GM23338 (cell line): Measurements from ENCODE around the gene PPIC. TPM values are rescaled to one million over a fixed set of nuclear protein-coding genes. Genes with fewer than 3 reads are reported as not detected.

Experiments used
- ATAC-seq: fragments of 200-7000 bp; cut with Tn5 transposase; 3 replicates; pipeline ENCODE4 v1.9.1; 2020
- DNase-seq: peaks from one replicate; pipeline ENCODE4 v3.0.0-alpha.2; 2015; ENCODE audit warnings: low spot score
- H2AFZ ChIP-seq: fragments of 200-600 bp; sonication (generic); 2 replicates; pipeline ENCODE4 v1.8.0; 2016; ENCODE audit warnings: antibody characterized with exemption, mild to moderate bottlenecking, moderate library complexity
- H3F3A ChIP-seq: fragments of 200-600 bp; sonication (generic); replicated peaks from 2 replicates; pipeline ENCODE4 v1.8.0; 2017; ENCODE audit warnings: antibody characterized with exemption, mixed run types, low read depth
- H3K27ac ChIP-seq: fragments of 200-600 bp; sonication (generic); 2 replicates; pipeline ENCODE4 v1.6.1; 2016; ENCODE audit warnings: low read depth
- H3K27me3 ChIP-seq: fragments of 200-600 bp; sonication (generic); 2 replicates; pipeline ENCODE4 v1.8.0; 2016; ENCODE audit warnings: mild to moderate bottlenecking, mixed run types, moderate library complexity; ENCODE audit not compliant: insufficient read depth
- H3K36me3 ChIP-seq: fragments of 200-600 bp; sonication (generic); 2 replicates; pipeline ENCODE4 v1.8.0; 2016; ENCODE audit warnings: mild to moderate bottlenecking; ENCODE audit not compliant: insufficient read depth
- H3K4me1 ChIP-seq: fragments of 200-600 bp; sonication (generic); 2 replicates; pipeline ENCODE4 v1.8.0; 2016; ENCODE audit warnings: mild to moderate bottlenecking, moderate library complexity; ENCODE audit not compliant: insufficient read depth
- H3K4me2 ChIP-seq: fragments of 200-600 bp; sonication (generic); 2 replicates; pipeline ENCODE4 v1.7.1; 2017; ENCODE audit warnings: mixed run types
- H3K4me3 ChIP-seq: fragments of 200-600 bp; sonication (generic); 2 replicates; pipeline ENCODE4 v1.6.1; 2016; ENCODE audit warnings: mixed run types
- H3K79me2 ChIP-seq: fragments of 200-600 bp; sonication (generic); replicated peaks from 2 replicates; pipeline ENCODE4 v1.8.0; 2017; ENCODE audit warnings: mild to moderate bottlenecking; ENCODE audit not compliant: insufficient read depth
- H3K9me2 ChIP-seq: fragments of 200-600 bp; sonication (generic); 2 replicates; pipeline ENCODE4 v1.8.0; 2017; ENCODE audit not compliant: insufficient read depth
- H4K20me1 ChIP-seq: fragments of 200-600 bp; sonication (generic); replicated peaks from 2 replicates; pipeline ENCODE4 v1.8.0; 2017; ENCODE audit warnings: mild to moderate bottlenecking; ENCODE audit not compliant: insufficient read depth
- H3K27ac Mint-ChIP-seq: 2 replicates; pipeline ENCODE4 v1.8.0; 2020; ENCODE audit warnings: inconsistent platforms, mild to moderate bottlenecking, moderate library complexity, mixed read lengths
- H3K27me3 Mint-ChIP-seq: 3 replicates; pipeline ENCODE4 v1.8.0; 2022; ENCODE audit warnings: low read depth, mild to moderate bottlenecking, moderate library complexity, mixed read lengths, inconsistent platforms; ENCODE audit not compliant: insufficient read depth, poor library complexity
- H3K36me3 Mint-ChIP-seq: 3 replicates; pipeline ENCODE4 v1.8.0; 2021; ENCODE audit warnings: low read depth, mild to moderate bottlenecking, inconsistent platforms, moderate library complexity, mixed read lengths
- H3K4me1 Mint-ChIP-seq: 3 replicates; pipeline ENCODE4 v1.8.0; 2020; ENCODE audit warnings: mild to moderate bottlenecking, inconsistent platforms, mixed read lengths
- H3K4me3 Mint-ChIP-seq: 3 replicates; pipeline ENCODE4 v1.8.0; 2021; ENCODE audit warnings: moderate library complexity, mild to moderate bottlenecking, inconsistent platforms, mixed read lengths
- H3K9me3 Mint-ChIP-seq: 3 replicates; pipeline ENCODE4 v1.8.0; 2020; ENCODE audit warnings: moderate library complexity, mild to moderate bottlenecking, inconsistent platforms, mixed read lengths
- CREB1 ChIP-seq: fragments of 250-450 bp; sonication (Bioruptor Pico); IDR thresholded peaks from 2 replicates; pipeline ENCODE4 v1.5.0; 2020; ENCODE audit warnings: low read depth, mild to moderate bottlenecking, moderate library complexity
- EZH2 ChIP-seq: fragments of 200-600 bp; sonication (generic); IDR thresholded peaks from one replicate; pipeline ENCODE4 v1.8.0; 2017; ENCODE audit warnings: antibody characterized with exemption, mild to moderate bottlenecking, low read depth; ENCODE audit not compliant: unreplicated experiment
- EZH2phosphoT487 ChIP-seq: fragments of 200-600 bp; sonication (generic); IDR thresholded peaks from one replicate; pipeline ENCODE4 v1.8.1; 2018; ENCODE audit warnings: antibody characterized with exemption; ENCODE audit not compliant: unreplicated experiment
- JUNB ChIP-seq: IDR thresholded peaks from one replicate; pipeline ENCODE4 v1.6.1; 2016; ENCODE audit warnings: antibody characterized with exemption; ENCODE audit not compliant: unreplicated experiment
- NANOG ChIP-seq: IDR thresholded peaks from 2 replicates; pipeline ENCODE4 v1.6.1; 2016; ENCODE audit warnings: antibody characterized with exemption, borderline replicate concordance
- POLR2AphosphoS5 ChIP-seq: IDR thresholded peaks from 2 replicates; pipeline ENCODE4 v1.6.1; 2016; ENCODE audit warnings: antibody characterized with exemption, low read depth
- STAT1 ChIP-seq: IDR thresholded peaks from one replicate; pipeline ENCODE4 v1.6.1; 2016; ENCODE audit warnings: antibody characterized with exemption; ENCODE audit not compliant: unreplicated experiment
- ZNF114 ChIP-seq: fragments of 250-450 bp; sonication (Bioruptor Pico); IDR thresholded peaks from 2 replicates; pipeline ENCODE4 v1.5.0; 2020; ENCODE audit warnings: mild to moderate bottlenecking, moderate library complexity
- ZNF331 ChIP-seq: fragments of 250-450 bp; sonication (Bioruptor Pico); IDR thresholded peaks from 2 replicates; pipeline ENCODE4 v1.5.0; 2020; ENCODE audit warnings: low read depth, mild to moderate bottlenecking, moderate library complexity
- polyA plus RNA-seq: library from polyadenylated mRNA; unstranded; fragments of >200 nt; fragmentation: Nextera tagmentation; extraction: Ambion mirVana; gene quantifications from 2 replicates; pipeline ENCODE4 v1.2.1, GENCODE V29; 2016
- total RNA-seq: library from RNA; depleted of rRNA; stranded (reverse); fragments of >200 nt; shearing (Covaris generic); gene quantifications from 2 replicates; pipeline ENCODE4 v1.2.3, GENCODE V29; 2014
- TF ChIP-seq, protein P1 (sequence below): fragments of 250-450 bp; sonication (Bioruptor Pico); IDR thresholded peaks from 2 replicates; pipeline ENCODE4 v1.5.0; 2020; ENCODE audit warnings: mild to moderate bottlenecking, moderate library complexity
- TF ChIP-seq, protein P2 (sequence below): IDR thresholded peaks from 2 replicates; pipeline ENCODE4 v1.6.1; 2016; ENCODE audit warnings: antibody characterized with exemption
- TF ChIP-seq, protein P3 (sequence below), 2 experiments: fragments of 200-600 bp in 1 of 2; sonication (generic) in 1 of 2; conservative IDR thresholded peaks; 2 replicates each; pipeline versions ENCODE4 v1.5.1 to v1.6.1; 2016 to 2017; ENCODE audit warnings: antibody characterized with exemption in 2 of 2, low read depth in 2 of 2, mild to moderate bottlenecking in 2 of 2, moderate library complexity in 1 of 2
- TF ChIP-seq, protein P4 (sequence below): IDR thresholded peaks from one replicate; pipeline ENCODE4 v1.6.1; 2018; ENCODE audit warnings: antibody characterized with exemption; ENCODE audit not compliant: unreplicated experiment

Gene PPIC
- total and polyA plus RNA-seq, 2 experiments from 2014 or later = 13.9 to 21.0 TPM

DNA sequence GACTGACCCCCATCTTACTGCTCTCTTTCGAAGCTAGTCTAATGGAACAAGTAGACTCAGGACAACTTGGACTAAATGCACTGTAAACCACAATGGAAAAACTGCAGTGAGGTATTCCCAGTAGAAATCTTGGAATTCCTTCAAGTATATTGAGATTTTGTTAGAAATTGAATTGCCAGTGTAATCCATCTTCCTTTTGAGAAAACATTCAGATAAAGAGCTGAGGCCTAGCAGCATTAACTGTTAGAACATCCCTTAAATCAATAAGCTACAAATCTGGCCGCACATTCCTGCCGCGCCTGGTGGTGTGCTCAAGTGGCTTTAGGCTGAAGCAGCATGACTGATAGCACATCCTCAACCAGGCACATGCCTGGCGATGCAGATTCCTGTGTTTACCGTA lies 29.3 kb downstream of the PPIC start:
- ATAC-seq (peak; percentile 61), DNase-seq (peak; percentile 17)
- no peaks in the 10 kb centered on the region for H3K36me3 Mint-ChIP-seq
- H3K27me3 ChIP-seq = no peaks in the 10 kb centered on the region
- no peaks in the 10 kb centered on the region for H3K79me2 ChIP-seq
- H3K27ac Mint-ChIP-seq = no peak overlapping the region
- no peaks in the 10 kb centered on the region for H3K9me3 Mint-ChIP-seq
- H3K4me2 ChIP-seq = no peak overlapping the region
- no peaks in the 10 kb centered on the region for H3F3A ChIP-seq
- H3K4me3 ChIP-seq = no peak overlapping the region
- no peak overlapping the region for H2AFZ ChIP-seq
- H3K27ac ChIP-seq = peak overlapping the region; percentile 18; the same call in 1 of the 2 replicates
- H3K4me1 Mint-ChIP-seq = peaks cover 9% of the 10 kb centered on the region; the same call in 2 of the 3 replicates
- H3K9me2 ChIP-seq = no peaks in the 10 kb centered on the region
- H3K27me3 Mint-ChIP-seq = peaks cover 2% of the 10 kb centered on the region
- peaks cover 13% of the 10 kb centered on the region; the same call in 1 of the 2 replicates for H3K4me1 ChIP-seq
- H4K20me1 ChIP-seq = no peaks in the 10 kb centered on the region
- H3K36me3 ChIP-seq = no peaks in the 10 kb centered on the region
- H3K4me3 Mint-ChIP-seq = no peak overlapping the region
- TF ChIP-seq, protein P1, sequence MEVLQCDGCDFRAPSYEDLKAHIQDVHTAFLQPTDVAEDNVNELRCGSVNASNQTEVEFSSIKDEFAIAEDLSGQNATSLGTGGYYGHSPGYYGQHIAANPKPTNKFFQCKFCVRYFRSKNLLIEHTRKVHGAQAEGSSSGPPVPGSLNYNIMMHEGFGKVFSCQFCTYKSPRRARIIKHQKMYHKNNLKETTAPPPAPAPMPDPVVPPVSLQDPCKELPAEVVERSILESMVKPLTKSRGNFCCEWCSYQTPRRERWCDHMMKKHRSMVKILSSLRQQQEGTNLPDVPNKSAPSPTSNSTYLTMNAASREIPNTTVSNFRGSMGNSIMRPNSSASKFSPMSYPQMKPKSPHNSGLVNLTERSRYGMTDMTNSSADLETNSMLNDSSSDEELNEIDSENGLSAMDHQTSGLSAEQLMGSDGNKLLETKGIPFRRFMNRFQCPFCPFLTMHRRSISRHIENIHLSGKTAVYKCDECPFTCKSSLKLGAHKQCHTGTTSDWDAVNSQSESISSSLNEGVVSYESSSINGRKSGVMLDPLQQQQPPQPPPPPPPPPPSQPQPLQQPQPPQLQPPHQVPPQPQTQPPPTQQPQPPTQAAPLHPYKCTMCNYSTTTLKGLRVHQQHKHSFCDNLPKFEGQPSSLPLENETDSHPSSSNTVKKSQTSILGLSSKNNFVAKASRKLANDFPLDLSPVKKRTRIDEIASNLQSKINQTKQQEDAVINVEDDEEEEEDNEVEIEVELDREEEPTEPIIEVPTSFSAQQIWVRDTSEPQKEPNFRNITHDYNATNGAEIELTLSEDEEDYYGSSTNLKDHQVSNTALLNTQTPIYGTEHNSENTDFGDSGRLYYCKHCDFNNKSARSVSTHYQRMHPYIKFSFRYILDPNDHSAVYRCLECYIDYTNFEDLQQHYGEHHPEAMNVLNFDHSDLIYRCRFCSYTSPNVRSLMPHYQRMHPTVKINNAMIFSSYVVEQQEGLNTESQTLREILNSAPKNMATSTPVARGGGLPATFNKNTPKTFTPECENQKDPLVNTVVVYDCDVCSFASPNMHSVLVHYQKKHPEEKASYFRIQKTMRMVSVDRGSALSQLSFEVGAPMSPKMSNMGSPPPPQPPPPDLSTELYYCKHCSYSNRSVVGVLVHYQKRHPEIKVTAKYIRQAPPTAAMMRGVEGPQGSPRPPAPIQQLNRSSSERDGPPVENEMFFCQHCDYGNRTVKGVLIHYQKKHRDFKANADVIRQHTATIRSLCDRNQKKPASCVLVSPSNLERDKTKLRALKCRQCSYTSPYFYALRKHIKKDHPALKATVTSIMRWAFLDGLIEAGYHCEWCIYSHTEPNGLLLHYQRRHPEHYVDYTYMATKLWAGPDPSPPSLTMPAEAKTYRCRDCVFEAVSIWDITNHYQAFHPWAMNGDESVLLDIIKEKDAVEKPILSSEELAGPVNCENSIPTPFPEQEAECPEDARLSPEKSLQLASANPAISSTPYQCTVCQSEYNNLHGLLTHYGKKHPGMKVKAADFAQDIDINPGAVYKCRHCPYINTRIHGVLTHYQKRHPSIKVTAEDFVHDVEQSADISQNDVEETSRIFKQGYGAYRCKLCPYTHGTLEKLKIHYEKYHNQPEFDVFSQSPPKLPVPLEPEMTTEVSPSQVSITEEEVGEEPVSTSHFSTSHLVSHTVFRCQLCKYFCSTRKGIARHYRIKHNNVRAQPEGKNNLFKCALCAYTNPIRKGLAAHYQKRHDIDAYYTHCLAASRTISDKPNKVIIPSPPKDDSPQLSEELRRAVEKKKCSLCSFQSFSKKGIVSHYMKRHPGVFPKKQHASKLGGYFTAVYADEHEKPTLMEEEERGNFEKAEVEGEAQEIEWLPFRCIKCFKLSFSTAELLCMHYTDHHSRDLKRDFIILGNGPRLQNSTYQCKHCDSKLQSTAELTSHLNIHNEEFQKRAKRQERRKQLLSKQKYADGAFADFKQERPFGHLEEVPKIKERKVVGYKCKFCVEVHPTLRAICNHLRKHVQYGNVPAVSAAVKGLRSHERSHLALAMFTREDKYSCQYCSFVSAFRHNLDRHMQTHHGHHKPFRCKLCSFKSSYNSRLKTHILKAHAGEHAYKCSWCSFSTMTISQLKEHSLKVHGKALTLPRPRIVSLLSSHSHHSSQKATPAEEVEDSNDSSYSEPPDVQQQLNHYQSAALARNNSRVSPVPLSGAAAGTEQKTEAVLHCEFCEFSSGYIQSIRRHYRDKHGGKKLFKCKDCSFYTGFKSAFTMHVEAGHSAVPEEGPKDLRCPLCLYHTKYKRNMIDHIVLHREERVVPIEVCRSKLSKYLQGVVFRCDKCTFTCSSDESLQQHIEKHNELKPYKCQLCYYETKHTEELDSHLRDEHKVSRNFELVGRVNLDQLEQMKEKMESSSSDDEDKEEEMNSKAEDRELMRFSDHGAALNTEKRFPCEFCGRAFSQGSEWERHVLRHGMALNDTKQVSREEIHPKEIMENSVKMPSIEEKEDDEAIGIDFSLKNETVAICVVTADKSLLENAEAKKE (CRISPR knock-in tag) = no peak
- TF ChIP-seq, protein P2, sequence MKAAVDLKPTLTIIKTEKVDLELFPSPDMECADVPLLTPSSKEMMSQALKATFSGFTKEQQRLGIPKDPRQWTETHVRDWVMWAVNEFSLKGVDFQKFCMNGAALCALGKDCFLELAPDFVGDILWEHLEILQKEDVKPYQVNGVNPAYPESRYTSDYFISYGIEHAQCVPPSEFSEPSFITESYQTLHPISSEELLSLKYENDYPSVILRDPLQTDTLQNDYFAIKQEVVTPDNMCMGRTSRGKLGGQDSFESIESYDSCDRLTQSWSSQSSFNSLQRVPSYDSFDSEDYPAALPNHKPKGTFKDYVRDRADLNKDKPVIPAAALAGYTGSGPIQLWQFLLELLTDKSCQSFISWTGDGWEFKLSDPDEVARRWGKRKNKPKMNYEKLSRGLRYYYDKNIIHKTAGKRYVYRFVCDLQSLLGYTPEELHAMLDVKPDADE = no peak
- TF ChIP-seq JUNB (no peak), STAT1 (no peak), ZNF331 (CRISPR knock-in tag) (no peak), EZH2 (no peak), EZH2phosphoT487 (no peak), ZNF114 (CRISPR knock-in tag) (no peak), CREB1 (CRISPR knock-in tag) (no peak), POLR2AphosphoS5 (no peak), NANOG (no peak)
- TF ChIP-seq, protein P3, sequence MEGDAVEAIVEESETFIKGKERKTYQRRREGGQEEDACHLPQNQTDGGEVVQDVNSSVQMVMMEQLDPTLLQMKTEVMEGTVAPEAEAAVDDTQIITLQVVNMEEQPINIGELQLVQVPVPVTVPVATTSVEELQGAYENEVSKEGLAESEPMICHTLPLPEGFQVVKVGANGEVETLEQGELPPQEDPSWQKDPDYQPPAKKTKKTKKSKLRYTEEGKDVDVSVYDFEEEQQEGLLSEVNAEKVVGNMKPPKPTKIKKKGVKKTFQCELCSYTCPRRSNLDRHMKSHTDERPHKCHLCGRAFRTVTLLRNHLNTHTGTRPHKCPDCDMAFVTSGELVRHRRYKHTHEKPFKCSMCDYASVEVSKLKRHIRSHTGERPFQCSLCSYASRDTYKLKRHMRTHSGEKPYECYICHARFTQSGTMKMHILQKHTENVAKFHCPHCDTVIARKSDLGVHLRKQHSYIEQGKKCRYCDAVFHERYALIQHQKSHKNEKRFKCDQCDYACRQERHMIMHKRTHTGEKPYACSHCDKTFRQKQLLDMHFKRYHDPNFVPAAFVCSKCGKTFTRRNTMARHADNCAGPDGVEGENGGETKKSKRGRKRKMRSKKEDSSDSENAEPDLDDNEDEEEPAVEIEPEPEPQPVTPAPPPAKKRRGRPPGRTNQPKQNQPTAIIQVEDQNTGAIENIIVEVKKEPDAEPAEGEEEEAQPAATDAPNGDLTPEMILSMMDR (conservative IDR thresholded peaks at IDR 0.05; ENCODE audit: low read depth in 2 of 2) = no peak
- TF ChIP-seq, protein P4, sequence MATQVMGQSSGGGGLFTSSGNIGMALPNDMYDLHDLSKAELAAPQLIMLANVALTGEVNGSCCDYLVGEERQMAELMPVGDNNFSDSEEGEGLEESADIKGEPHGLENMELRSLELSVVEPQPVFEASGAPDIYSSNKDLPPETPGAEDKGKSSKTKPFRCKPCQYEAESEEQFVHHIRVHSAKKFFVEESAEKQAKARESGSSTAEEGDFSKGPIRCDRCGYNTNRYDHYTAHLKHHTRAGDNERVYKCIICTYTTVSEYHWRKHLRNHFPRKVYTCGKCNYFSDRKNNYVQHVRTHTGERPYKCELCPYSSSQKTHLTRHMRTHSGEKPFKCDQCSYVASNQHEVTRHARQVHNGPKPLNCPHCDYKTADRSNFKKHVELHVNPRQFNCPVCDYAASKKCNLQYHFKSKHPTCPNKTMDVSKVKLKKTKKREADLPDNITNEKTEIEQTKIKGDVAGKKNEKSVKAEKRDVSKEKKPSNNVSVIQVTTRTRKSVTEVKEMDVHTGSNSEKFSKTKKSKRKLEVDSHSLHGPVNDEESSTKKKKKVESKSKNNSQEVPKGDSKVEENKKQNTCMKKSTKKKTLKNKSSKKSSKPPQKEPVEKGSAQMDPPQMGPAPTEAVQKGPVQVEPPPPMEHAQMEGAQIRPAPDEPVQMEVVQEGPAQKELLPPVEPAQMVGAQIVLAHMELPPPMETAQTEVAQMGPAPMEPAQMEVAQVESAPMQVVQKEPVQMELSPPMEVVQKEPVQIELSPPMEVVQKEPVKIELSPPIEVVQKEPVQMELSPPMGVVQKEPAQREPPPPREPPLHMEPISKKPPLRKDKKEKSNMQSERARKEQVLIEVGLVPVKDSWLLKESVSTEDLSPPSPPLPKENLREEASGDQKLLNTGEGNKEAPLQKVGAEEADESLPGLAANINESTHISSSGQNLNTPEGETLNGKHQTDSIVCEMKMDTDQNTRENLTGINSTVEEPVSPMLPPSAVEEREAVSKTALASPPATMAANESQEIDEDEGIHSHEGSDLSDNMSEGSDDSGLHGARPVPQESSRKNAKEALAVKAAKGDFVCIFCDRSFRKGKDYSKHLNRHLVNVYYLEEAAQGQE = no peak
